ENCODE results near the gene PCDHGA2. TPM values are rescaled to one million over a fixed set of nuclear protein-coding genes. Genes with fewer than 3 reads are reported as not detected.

The PCDHGA2 gene
- total and polyA plus RNA-seq, 9 of the 15 experiments (the other 6 are each of a cell fraction or from before 2014, with no cell fraction given) = 0.07 to 0.27 (median 0.15) TPM; not detected in 2

DNA sequence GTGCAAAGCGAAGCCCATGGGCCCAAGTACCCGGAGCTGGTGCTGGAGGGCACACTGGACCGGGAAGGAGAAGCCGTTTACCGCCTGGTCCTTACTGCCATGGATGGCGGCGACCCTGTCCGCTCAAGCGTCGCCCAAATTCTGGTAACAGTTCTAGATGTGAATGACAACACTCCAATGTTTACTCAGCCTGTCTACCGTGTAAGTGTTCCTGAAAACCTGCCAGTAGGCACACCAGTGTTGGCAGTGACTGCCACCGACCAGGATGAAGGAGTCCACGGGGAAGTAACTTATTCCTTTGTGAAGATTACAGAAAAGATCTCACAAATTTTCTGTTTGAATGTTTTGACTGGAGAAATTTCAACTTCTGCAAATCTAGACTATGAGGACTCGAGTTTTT lies 36.1 kb downstream of the PCDHGA2 start:
- 6% methylated on average over 14 of the region's 14 CpGs for WGBS (ENCODE audit: insufficient coverage, low coverage, missing lambda C conversion rate)
- no TSS peak for BruUV-seq (replicated peaks)
- Histone ChIP-seq H3K79me2 (ENCODE audit: control insufficient read depth, insufficient read depth, low read length) (no peaks in the 10 kb centered on the region), H3K27me3 (ENCODE audit: control insufficient read depth in 2 of 2, insufficient read depth in 2 of 2, low read length in 2 of 2) (peaks cover 4 to 38% of the 10 kb centered on the region in 2 experiments; a peak in 4 of 5 replicates), H3K4me1 (replicated peaks in 1 of 2; ENCODE audit: control insufficient read depth in 2 of 2, insufficient read depth in 2 of 2, low read length in 2 of 2) (peaks cover 0 to 7% of the 10 kb centered on the region in 2 experiments; a peak in 1 of 5 replicates), H3K9me1 (ENCODE audit: control insufficient read depth, insufficient read depth, low read length) (no peaks in the 10 kb centered on the region), H3K36me3 (ENCODE audit: control insufficient read depth, insufficient read depth, low read length) (no peaks in the 10 kb centered on the region), H4K20me1 (replicated peaks; ENCODE audit: control insufficient read depth, insufficient read depth, low read length) (no peaks in the 10 kb centered on the region), H3K27ac (ENCODE audit: extremely low read depth, low read depth, low read length) (no peak overlapping the region), H3K9ac (ENCODE audit: insufficient read depth in 1 of 2, low read depth in 2 of 2, low read length in 2 of 2) (no peak overlapping the region), H2AFZ (ENCODE audit: low read depth, low read length) (no peak overlapping the region), H3K4me2 (ENCODE audit: insufficient read depth, low read length) (no peak overlapping the region), H3K4me3 (no peak overlapping the region), H3K9me3 (replicated peaks; ENCODE audit: control insufficient read depth, insufficient read depth, low read depth, low read length) (no peaks in the 10 kb centered on the region)
- ChIA-PET CTCF (ENCODE audit: low intra/inter-chr PET ratio) (interaction anchor here (1.3 kb wide), 1 partner anchor 140 kb away, joined by 3 read pairs; no protein-coding TSS in a partner anchor), POLR2A (interaction anchor here (0.6 kb wide), 1 partner anchor 206 kb away, joined by 5 read pairs; no protein-coding TSS in a partner anchor)
- in situ Hi-C loops (cut with MboI) = no loop called here
- ATAC-seq = no peak
- no peak for DNase-seq (ENCODE audit: extremely low read depth in 1 of 4, low spot score in 3 of 4)
- TF ChIP-seq MTA2 (IDR thresholded peaks at IDR 0.05; ENCODE audit: low read depth) (no peak), ZNF165 (CRISPR knock-in tag; IDR thresholded peaks at IDR 0.05; ENCODE audit: borderline replicate concordance) (no peak), ZNF143 (CRISPR knock-in tag; IDR thresholded peaks at IDR 0.05) (no peak), CBX3 (IDR thresholded peaks at IDR 0.05; ENCODE audit: borderline replicate concordance in 1 of 2, low read length in 2 of 2) (no peak), XRCC4 (IDR thresholded peaks at IDR 0.05; ENCODE audit: extremely low read depth, insufficient read depth, insufficient read length) (no peak), ZNF766 (CRISPR knock-in tag; conservative IDR thresholded peaks at IDR 0.05) (no peak), SRSF3 (IDR thresholded peaks at IDR 0.05; ENCODE audit: insufficient read depth, low read length) (no peak)
- TF ChIP-seq, protein P1, sequence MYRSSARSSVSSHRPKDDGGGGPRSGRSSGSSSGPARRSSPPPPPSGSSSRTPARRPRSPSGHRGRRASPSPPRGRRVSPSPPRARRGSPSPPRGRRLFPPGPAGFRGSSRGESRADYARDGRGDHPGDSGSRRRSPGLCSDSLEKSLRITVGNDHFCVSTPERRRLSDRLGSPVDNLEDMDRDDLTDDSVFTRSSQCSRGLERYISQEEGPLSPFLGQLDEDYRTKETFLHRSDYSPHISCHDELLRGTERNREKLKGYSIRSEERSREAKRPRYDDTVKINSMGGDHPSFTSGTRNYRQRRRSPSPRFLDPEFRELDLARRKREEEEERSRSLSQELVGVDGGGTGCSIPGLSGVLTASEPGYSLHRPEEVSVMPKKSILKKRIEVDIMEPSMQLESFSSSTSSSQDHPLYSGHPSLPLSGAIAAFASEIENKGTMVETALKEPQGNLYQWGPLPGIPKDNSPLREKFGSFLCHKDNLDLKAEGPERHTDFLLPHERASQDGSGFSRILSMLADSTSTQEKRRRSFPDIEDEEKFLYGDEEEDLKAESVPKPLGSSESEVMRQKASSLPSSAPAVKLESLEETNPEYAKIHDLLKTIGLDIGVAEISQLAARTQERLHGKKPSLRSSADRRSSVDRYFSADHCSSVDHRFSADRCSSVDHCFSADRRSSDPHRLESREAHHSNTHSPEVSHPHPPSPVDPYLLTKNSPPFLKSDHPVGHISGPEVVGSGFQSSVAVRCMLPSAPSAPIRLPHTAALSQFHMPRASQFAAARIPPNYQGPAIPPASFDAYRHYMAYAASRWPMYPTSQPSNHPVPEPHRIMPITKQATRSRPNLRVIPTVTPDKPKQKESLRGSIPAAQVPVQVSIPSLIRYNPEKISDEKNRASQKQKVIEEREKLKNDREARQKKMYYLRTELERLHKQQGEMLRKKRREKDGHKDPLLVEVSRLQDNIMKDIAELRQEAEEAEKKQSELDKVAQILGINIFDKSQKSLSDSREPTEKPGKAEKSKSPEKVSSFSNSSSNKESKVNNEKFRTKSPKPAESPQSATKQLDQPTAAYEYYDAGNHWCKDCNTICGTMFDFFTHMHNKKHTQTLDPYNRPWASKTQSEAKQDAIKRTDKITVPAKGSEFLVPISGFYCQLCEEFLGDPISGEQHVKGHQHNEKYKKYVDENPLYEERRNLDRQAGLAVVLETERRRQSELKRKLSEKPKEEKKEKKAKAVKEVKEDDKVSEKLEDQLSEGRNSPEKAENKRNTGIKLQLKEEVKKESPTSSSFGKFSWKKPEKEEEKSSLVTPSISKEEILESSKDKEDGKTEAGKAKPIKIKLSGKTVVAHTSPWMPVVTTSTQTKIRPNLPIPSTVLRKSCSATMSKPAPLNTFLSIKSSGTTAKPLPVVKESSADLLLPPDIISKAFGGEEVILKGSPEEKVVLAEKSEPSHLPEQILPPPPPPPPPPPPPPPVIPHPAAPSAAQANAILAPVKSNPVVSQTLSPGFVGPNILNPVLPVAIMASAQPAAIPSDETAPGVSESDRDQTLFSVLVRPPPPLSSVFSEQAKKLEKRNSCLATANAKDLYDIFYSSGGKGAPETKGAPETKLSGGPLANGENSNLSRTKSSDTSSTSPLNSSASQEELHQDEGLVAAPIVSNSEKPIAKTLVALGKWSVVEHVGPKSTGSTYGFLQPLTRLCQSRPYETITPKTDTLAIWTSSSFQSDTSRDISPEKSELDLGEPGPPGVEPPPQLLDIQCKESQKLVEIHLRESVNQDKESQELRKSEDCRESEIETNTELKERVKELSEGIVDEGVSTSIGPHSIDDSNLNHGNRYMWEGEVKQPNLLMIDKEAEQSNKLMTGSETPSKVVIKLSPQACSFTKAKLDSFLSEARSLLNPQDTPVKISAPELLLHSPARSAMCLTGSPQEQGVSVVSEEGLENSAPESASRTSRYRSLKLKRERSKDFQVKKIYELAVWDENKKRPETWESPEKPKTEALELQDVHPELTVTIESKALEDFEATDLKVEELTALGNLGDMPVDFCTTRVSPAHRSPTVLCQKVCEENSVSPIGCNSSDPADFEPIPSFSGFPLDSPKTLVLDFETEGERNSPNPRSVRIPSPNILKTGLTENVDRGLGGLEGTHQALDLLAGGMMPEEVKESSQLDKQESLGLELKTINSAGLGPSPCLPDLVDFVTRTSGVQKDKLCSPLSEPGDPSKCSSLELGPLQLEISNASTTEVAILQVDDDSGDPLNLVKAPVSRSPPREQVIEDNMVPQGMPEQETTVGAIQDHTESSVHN (IDR thresholded peaks at IDR 0.05; ENCODE audit: borderline replicate concordance in 1 of 2, low read depth in 1 of 2) = no peak
- intact Hi-C loops (cut with micrococcal nuclease) = loop anchor here (5.0 kb wide), 1 partner anchor 47 kb away; no protein-coding TSS in a partner anchor
- FAIRE-seq = no peak
